Activated T-helper 1 cell treated with anti-CD3 and anti-CD28 coated beads, Interleukin-2, amount 50 U/mL, for 16 hours (primary cell): Measurements from ENCODE around the gene RTN1.

ENCODE experiments used
- DNase-seq, 2 donors: peaks; one replicate each; pipeline ENCODE4 v3.0.0-alpha.2; 2020; ENCODE audit warnings: low read depth in 1 of 2, low spot score in 1 of 2

The RTN1 gene

DNA sequence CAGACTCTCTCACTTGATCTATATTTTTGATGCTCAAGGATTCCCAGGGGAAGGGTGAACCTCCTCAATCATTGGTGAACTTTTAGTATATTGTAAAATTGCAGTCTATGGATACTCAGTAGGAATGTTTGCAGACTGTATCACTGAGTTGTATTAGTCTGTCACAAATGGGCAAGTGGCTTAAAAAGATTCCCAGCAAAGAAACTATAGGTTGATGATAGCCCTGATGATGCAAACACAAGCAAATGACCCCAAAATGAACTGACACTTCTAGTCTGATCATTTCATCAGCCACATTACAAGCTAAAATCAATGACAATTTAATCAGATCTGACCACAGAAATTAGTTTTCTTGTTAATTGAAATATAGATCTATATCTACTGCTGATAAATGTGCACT lies 59.5 kb downstream of the RTN1 start:
- no peak for DNase-seq

DNA sequence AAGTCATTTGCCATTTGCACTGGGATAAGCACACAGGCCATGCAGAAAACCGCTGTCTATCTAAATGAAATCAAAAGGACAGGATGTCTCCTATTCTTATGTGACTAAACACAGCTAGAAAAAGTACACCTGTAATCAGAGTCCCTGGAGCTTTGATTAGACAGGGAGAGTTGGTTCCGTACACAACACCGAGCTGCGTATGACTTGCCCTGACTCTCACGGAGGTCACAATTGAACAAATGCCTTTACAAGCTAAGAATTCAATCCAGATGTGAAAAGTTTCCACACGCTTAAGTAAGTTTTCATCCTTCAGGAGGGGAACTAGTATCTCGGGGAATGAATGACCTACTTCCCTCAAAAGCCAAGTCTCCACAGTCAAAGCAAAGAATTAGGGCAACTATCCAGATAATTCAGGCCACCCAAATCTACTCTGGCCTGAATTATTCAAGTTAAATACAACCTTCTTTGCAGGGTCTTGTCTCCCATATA lies 67.5 kb downstream of the RTN1 start:
- DNase-seq = no peak

DNA sequence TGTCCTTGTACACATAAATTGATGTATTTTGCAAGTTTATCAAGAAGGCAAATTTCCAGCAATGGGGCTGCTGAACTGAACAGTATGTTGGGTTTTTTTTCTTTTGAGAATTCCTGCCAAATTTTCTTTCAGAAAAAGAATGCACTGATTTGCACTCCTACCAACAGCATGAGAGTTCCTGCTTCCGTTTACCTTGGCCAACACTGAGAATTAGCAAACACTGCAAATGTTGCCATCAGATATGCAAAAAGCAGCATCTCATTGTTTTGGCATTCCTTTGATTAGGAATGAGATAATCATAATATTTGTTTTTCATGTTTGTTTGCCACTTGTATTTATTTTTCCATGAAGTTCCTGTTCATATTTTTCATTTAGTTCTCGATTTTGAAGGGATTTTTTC lies 82.4 kb downstream of the RTN1 start:
- DNase-seq = no peak

DNA sequence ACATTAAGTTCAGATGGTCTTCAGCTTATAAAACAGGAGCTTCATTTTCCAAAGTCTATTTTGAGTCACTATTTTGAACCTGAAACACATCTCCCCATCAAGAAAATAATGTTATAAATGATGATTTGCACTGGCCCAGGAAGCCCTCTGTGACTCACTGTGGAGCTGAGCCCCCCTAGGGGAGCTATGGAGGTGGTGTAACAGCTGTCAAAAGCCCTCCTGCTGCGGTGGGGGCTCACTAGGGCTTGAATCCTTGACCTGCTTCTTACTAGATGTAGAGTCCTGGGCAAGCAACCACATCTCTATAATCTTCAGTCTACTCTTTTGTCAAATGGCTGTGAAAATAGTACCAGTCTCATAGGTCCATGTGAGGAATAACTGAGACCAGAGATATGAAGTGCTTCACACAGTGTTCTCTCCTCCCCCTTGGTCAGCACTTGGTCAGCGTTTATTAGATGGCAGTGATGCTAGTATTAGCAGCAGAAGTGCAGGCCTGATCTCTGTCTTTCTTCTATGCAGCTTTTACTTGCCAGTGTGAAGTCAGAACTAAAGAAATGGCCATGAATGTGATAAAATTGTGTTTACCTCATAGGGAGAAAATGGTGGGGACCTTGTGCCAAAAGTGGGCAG lies 83.4 kb downstream of the RTN1 start:
- DNase-seq = no peak

DNA sequence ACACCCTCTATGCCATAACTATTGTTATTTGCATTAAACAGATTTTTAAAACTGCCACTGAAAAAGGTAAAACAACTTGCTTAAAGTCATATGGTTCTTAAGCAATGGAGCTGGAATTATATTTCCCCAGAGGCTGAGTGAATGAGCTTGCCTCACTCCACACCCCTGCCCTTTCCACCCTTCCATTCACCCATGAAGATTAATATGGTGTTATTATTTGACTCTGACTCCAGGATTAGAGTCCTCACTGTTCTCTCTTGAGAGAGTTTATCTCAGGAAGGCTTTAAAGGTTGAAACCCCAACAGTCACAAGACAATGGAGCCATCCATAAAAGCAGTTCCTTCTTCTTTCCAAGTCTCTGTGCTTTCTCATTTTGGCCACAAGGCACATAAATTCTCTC lies 84.9 kb downstream of the RTN1 start:
- no peak for DNase-seq

DNA sequence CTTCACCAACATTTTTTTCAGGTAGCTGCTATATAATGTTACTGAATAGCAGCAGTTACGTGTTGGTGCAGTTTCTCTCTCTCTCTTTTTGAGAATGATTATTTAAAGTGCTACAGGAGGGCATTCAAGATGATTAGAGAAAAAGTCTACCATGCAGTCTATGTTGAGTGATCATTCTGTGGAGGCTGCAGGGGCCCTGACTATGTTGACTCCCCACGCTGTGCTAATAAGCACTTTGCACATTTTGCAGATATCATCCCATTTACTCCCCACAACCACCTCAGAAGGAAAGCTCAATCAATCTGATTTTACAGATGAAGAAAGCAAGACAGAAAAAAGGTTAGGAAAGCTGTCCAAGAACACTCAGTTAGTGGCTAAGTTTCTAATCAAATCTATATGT lies 87.8 kb downstream of the RTN1 start:
- no peak for DNase-seq

DNA sequence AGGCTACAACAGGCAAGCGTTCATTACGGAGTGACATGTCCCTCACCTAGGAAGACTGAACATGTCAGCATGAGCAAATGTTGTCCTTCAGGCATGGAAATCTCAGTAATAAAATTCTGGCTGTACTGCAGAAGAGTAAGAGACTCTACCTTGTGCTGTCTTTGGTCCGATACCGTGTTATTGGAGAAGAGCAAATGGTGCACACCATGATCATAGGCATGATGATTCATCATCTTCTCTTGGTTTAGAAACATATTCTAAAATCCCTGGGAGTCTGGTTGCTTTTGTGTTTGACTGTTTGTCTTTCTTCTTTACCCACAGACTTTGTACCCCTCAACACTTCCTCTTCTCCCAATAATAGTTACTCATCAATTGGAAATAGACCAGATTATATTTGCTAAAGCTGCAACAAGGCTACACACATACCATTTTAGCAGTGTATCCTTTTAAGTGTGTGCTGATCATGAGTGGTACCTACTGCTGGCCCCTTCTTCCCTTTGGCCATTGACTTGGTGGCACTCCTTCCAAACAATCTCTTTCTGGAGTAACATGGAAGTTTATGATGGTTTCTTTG lies 93.5 kb downstream of the RTN1 start:
- DNase-seq = no peak

DNA sequence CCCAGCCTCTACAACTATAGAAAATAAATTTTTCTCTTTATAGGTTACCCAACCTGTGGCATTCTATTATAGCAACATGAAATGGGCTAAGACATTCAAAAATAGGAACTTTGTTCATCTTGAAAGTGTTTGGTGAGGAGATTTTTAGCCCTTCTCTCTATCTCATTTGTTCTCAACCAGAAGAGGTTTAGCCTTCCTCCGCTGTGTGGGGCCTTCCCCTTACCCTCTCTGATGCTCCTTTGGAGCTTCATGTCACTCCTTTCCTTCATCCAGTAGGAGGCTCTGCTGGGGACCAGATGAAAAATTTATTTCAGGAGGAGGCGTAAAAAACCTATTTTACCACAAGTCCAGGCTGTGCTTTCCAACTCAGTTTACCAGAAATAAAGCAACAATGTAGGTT lies 94.1 kb downstream of the RTN1 start:
- no peak for DNase-seq

DNA sequence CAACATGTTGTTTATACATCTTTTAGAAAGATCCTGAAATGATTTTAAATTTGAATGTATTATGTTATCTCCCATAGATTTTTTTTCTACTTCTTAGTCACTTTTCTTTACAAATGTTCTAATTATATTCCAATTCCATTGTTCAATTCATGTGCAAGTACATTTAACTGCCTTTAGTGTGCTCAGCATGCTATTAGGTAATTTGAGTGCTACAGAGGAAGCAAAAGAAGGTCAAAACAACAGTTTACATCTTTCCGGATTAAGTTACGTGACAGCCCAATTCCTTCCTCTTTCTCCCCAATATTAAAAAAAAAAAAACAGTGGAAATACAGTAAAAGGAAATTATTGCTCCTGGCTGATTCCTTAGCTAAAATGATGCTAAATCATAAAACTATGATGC lies 98.3 kb downstream of the RTN1 start:
- DNase-seq = no peak

DNA sequence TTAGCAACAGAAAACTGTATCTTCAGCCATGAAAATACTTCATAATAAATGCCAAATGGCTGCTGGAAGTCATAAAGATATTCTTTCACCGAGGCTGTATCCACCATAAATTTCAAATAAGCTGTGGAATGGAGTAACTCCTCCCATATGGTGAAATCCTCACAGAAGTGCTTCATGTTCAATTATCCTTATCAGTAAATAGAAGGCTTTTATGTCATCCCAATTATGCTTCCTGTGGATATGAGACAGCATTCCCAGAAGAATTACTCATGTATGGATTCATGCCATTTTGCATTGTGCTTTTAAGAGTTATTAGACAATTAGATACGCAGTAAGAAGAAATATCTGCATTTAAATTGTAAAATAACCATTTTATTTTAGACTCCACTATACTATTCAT lies 99.0 kb downstream of the RTN1 start:
- DNase-seq = no peak

DNA sequence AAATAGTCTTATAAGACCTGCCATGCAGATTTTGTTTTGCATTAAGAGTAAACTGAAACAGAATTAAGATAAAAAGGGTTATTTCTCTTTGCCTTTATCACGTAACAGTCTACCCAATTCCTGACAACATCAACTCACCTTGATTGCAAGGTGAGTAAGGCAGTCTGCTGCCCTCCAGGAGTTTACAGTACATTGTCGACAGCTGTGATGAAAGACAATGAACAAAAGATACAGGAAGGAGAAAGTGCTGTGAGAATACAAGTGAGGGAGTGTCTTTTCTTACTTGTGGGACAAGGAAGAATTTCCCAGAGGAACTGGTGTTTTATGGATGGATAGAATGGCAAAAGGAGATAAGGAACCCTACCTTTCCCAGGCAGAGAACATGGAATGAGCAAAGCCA lies 101.0 kb downstream of the RTN1 start:
- DNase-seq = no peak

DNA sequence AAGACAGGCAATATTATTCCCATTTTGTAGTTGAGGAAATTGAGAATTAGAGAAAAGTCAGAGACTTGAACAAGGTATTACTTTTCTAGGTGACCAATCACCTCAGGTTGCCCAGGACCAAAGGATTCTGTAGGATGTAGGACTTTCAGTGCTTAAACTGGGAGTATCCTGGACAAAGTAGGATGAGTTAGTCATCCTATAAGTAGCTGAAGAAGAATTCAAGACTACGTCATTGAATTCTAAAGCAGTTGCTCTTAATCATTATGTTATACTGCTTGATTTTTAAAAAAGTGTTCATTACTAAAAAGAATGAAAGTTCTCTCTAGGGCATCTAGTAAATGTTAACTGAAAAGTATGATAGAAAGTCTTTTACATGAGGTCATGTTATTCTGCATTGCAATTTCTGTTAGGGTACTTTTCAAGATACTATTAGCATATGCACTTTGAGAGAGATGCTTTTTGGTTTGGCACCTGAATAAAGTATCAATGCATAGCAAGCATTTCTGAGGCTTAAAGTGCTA lies 101.7 kb downstream of the RTN1 start:
- DNase-seq = no peak

DNA sequence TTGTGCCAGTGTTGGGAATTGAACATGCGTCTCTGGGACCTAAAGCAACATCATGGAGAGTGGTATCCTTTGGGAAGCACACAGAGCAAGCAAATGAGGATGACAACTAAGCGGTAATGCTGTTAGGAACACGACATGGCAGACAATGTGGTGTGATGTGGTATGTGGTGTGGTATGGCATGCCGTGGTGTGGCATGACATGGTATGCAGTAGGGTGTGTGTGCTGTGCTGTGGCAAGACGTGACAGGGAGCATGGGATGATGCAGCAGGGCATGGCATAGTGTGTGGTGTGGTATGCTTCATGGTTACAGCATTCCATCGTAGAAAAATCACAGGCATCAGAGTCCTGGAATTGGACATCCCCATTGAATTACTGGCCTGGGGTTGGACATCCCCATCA lies 108.7 kb downstream of the RTN1 start:
- DNase-seq = no peak

DNA sequence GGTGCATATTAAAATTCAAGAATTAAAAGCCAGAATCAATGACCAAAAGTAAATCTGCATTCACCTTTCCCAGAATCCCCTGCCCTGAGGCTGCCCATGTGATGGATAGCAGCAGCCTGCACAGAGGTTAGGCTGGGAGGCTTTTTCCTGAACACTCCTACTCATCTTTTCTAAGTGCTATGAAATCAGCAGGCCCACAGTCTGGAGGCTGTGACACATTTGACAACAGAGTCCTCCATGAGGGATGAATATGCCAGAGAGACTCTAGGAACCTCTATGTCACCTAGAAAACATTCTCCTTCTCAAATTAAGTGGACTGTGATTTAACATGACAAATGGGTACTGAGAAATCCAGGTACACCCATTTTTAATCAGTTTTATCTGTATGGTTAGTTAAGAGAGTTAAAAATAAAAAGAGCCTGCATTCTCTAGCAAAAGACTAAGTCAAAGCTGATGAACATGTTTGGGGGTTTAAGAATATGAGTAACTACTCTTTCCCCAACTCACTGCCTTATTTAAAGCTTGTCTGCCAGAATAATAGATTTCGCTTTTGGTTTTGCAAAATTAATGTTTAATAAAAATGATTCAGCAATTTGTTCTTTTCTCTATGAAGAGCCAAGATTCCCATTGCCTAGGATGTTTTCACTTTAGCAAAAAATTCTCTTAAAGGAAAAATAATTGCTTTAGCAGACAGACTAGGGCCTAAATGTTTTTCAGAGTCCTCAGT lies 115.0 kb downstream of the RTN1 start:
- no peak for DNase-seq

DNA sequence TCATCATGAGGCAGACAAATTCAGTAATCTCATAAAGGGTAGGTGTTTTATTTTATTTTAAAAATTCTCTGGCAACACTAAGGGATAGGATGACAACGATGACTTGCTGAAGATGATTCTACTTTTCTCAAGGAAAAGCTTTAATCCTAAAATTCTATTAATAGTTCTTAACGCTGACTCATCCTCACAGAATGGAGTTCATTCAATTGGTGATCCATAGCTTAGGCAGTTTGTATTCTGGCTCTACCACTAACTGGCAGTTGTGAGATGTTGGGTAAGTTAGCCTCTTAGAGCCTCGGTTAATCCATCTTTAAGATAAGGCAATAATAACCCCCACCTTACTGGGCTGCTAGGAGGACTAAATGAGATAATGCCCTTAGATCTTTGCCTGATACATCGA lies 116.3 kb downstream of the RTN1 start:
- no peak for DNase-seq

DNA sequence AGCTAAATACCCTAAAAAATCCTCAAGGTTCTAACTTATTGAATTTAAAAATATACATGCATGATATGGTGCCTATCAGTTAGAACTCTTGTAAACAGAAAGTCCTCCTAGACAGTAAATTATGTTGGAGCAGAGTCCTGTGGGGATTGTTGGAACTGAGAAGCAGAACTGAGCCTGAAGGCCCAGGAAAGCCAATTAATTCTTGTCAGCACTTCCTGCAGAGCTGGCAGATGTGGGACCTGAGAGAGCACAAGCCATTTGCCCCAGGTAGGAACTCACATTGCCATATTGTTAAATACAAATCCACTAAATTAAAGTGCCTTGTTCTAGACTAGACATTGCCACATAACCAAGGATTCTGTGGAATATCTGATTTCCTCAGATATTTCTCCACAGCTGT lies 117.1 kb downstream of the RTN1 start:
- no peak for DNase-seq

DNA sequence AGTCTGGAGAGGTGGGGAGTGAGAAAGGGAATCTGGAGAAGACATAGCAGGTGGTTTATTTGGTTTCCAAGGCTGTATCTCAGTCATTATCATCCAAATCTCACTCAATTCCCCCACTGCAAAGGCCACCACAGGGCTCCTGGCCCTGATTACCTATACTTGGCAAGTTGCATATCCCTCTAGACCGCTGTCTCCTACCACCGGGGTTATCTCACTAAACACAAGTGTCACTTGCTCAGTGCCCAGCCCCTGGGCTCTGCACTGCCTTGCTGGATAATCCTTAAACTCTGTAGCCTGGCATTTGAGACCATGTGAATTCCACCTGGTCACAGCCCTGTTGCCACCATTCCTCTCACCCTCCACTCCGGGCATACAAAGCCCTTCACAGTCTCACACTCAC lies 119.0 kb downstream of the RTN1 start:
- no peak for DNase-seq

DNA sequence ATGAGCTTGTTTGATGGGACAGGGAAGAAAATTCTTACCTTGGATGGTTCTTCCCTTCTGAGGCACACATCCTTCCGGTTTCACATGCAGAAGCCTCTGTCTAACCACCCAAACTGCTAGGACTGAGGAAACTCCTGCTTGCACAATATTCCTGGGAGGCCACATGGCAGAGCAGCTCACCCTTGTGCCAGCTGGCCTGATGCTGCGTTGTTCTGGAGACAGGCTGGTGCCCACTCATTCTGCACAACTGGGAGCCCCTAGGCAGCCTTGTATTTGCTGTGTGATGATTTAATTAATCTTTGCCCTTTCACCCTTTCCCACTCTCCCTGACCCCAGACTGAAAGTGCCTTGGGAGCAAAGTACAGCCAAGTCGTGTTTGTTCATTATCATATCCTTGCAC lies 130.8 kb downstream of the RTN1 start:
- no peak for DNase-seq

DNA sequence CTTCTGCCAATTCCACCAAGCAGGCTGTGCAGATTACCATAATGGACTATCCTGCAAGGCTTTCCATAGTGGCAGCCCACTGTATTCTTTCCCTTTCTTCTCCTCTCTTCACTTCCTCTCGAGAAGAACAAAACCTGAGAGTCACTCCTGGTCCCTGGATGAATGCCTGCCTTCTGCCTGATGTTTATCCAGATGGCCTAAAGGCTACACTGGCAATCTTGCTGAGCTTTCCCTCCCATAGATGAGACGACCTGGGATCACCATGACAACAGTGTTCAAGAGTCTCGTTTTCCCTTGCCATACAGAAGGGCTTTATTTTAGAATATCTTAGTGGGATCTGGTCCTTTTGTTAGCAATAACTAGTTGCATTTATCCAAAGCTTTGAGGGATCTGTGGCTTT lies 142.3 kb downstream of the RTN1 start:
- DNase-seq = no peak

DNA sequence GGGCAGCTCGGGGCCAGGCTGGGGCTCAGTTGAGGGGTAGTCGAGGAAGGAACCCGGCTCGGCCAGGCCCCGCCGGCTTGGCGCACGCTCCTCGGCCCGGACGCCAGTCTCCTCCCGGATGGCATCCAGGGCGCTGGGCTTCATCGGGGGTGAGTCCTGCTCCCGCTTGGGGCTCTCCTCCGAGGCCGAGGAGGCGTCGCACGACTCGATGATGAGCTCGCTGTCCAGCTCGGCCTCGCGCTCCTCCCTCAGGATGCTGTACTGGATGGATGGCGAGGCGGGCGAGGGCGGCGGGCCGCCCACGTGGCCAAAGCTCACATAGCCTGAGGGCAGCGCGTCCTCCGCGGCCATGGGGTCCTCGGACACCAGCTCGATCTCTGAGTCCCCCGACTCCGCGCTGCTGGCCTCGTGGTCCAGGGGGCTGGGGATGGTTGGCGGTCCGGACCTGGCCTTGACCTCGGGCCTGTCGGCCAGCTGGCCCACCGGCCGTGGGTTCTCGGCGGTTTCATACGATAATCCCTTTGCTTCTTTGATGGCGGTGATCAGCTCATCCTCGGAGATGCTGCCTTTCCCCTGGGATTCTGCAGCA lies 143.4 kb downstream of the RTN1 start:
- no peak for DNase-seq

DNA sequence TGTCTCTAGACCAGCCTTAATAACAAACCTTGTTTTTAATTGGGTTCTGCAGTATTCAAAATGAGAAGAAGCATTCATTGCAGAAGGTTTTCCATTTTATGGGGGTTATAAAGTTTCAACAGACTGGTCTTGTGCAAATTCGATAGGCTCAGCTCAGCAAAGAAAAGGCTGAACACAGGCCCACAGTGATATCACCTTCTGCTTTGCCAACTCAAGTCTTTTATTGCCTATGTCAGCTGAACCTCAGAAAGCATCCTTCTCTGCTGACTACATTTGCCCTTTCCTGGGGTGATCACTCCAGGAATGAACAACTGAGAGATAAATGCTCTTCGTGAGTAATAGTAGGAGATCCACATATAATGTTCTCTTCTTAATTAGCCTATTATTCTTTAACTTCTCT lies 159.5 kb downstream of the RTN1 start:
- no peak for DNase-seq
